WI38 (cell line): Measurements from ENCODE around the gene CEP43.

ENCODE experiments used
- H3K4me3 ChIP-seq: 2 replicates; pipeline ENCODE4 v1.5.1; 2011; ENCODE audit warnings: low read depth, mild to moderate bottlenecking, control low read depth, low read length
- CTCF ChIP-seq: IDR thresholded peaks from 2 replicates; pipeline ENCODE4 v1.5.1; 2012; ENCODE audit warnings: low read depth, mild to moderate bottlenecking, control low read depth, low read length

CEP43 gene

DNA sequence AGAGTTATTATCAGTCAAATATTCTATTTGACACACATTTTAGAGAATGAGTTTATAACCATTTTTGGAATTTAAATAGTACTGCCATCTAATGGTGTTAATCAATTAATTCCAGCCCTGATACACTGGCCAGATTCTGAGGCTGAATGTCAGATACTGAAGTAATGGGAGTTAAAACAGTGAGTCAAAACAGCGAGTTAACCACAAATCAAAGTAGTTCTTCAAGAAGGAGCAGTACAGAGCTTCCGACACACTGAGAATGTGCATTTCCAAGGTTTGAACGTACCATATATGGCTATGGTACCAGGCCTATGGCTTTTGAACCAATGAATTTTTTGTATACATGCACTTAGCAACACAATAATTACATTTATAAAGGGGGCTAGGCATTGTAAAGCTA is 11.3 kb upstream of the CEP43 start:
- H3K4me3 ChIP-seq: no peak overlapping the region
- TF ChIP-seq CTCF: no peak

GRCh38 chr6:166988674-166989201 is 10.5 kb upstream of the CEP43 start:
- no peak overlapping the region for H3K4me3 ChIP-seq
- TF ChIP-seq CTCF: no peak

GRCh38 chr6:166989427-166990032 is 9.7 kb upstream of the CEP43 start:
- no peak overlapping the region for H3K4me3 ChIP-seq
- 0 out of 2 replicates have a peak, but pooled peaks have one; percentile 24 for TF ChIP-seq CTCF

DNA sequence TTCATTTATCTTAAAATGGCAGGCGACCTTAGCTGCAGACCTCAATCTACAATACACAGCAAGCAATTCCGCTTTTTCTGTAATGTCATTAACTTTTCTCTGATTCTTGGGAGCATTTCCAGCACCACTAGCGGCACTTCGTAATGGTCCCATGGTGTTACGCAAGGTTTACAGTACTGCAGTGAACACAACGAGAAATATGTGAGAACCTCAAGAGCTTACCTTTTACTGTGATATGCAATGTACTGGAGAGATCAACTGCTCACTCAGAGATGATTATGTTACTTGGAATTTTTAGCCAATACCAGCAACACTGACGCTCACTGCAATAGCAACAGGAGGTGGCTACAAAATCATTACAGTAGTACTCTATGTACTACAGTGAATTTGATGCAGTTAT is 2.8 kb upstream of the CEP43 start:
- TF ChIP-seq CTCF: no peak
- H3K4me3 ChIP-seq: no peak overlapping the region

DNA sequence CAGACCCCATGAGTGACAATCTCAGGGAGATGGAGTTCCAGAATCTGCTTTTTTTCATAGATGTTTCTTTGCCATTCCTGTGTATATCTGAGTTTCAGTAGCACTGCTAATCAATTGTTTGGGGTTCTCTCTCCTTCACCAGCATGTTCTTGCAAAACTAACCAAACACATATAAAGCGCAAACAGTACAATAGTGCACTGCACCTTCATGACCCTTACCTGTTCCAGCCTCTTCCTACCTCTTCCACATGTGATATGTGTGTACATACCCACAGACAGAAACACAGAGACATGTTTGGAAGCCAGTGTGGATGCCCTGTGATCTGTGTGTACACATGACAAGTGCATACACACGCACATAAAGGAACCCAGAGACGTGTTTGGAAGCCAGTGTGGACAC is 1.8 kb upstream of the CEP43 start:
- H3K4me3 ChIP-seq: peak overlapping the region; percentile 88
- TF ChIP-seq CTCF: no peak

- peak overlapping the region; percentile 88 for H3K4me3 ChIP-seq
- peak; percentile 49 for TF ChIP-seq CTCF
These were observed 1.4 kb upstream of the CEP43 start for GRCh38 chr6:166997768-166998255.

- peak overlapping the region; percentile 88 for H3K4me3 ChIP-seq
- no peak for TF ChIP-seq CTCF
These were observed 697 bp upstream of the CEP43 start for GRCh38 chr6:166998256-166999144.
